HG03060 (cell line): Measurements from ENCODE around the gene THBS2.

Experiments used
- ATAC-seq: cut with Tn5 transposase; IDR thresholded peaks from one replicate; pipeline ENCODE4 v1.9.1; 2021; ENCODE audit warnings: low read depth, moderate number of reproducible peaks; ENCODE audit not compliant: unreplicated experiment

THBS2 gene

GRCh38 chr6:169251371-169251802 is 2.3 kb downstream of the THBS2 start:
- ATAC-seq: no peak

- ATAC-seq: no peak
Observed at GRCh38 chr6:169250660-169251059, 3.0 kb downstream of the THBS2 start.

GRCh38 chr6:169249057-169249456 is 4.6 kb downstream of the THBS2 start:
- ATAC-seq: no peak

GRCh38 chr6:169248521-169248971 is 5.1 kb downstream of the THBS2 start:
- ATAC-seq: no peak

GRCh38 chr6:169247991-169248390 is 5.7 kb downstream of the THBS2 start:
- no peak for ATAC-seq

GRCh38 chr6:169247419-169247818 is 6.2 kb downstream of the THBS2 start:
- no peak for ATAC-seq

GRCh38 chr6:169246445-169246844 is 7.2 kb downstream of the THBS2 start:
- no peak for ATAC-seq

GRCh38 chr6:169244684-169245383 is 8.8 kb downstream of the THBS2 start:
- no peak for ATAC-seq

GRCh38 chr6:169243661-169244060 is 10.0 kb downstream of the THBS2 start:
- ATAC-seq: no peak

- ATAC-seq: no peak
Observed at GRCh38 chr6:169243186-169243585, 10.5 kb downstream of the THBS2 start.

GRCh38 chr6:169241688-169242350 is 11.8 kb downstream of the THBS2 start:
- ATAC-seq: no peak

- ATAC-seq: no peak
Observed at GRCh38 chr6:169240591-169241390, 12.9 kb downstream of the THBS2 start.

- ATAC-seq: no peak
Observed at GRCh38 chr6:169240125-169240524, 13.5 kb downstream of the THBS2 start.

GRCh38 chr6:169239181-169239580 is 14.5 kb downstream of the THBS2 start:
- no peak for ATAC-seq

- no peak for ATAC-seq
Observed at GRCh38 chr6:169238766-169239165, 14.9 kb downstream of the THBS2 start.

- no peak for ATAC-seq
Observed at GRCh38 chr6:169237496-169238134, 16.0 kb downstream of the THBS2 start.

- ATAC-seq: no peak
Observed at GRCh38 chr6:169236988-169237387, 16.7 kb downstream of the THBS2 start.

- ATAC-seq: no peak
Observed at GRCh38 chr6:169236545-169236944, 17.1 kb downstream of the THBS2 start.

GRCh38 chr6:169235286-169235685 is 18.4 kb downstream of the THBS2 start:
- ATAC-seq: no peak

- no peak for ATAC-seq
Observed at GRCh38 chr6:169234634-169235033, 19.0 kb downstream of the THBS2 start.

GRCh38 chr6:169233832-169234231 is 19.8 kb downstream of the THBS2 start:
- no peak for ATAC-seq
